Measurements from ENCODE around the gene CTBP1.

CTBP1 gene

GRCh38 chr4:1182313-1182712, 66.6 kb downstream of the CTBP1 start:
- peaks cover 18% of the 10 kb centered on the region for H3K4me1 ChIP-seq (ENCODE audit: control insufficient read depth, insufficient read depth, low read length)
- no peaks in the 10 kb centered on the region for H3K27me3 ChIP-seq (ENCODE audit: control insufficient read depth, insufficient read depth, low read length)
- H3K9me3 ChIP-seq (ENCODE audit: control insufficient read depth, low read length) = no peaks in the 10 kb centered on the region
- H3K36me3 ChIP-seq (ENCODE audit: control insufficient read depth, insufficient read depth, low read length) = no peaks in the 10 kb centered on the region
- H3K4me3 ChIP-seq (ENCODE audit: low read length) = no peak overlapping the region
- H3K9ac ChIP-seq (ENCODE audit: low read length) = no peak overlapping the region

GRCh38 chr4:1180663-1181062, 68.3 kb downstream of the CTBP1 start:
- H3K9ac ChIP-seq (ENCODE audit: low read length) = no peak overlapping the region

GRCh38 chr4:1179976-1180375, 69.0 kb downstream of the CTBP1 start:
- Histone ChIP-seq H3K4me3 (ENCODE audit: low read length) (no peak overlapping the region), H3K36me3 (ENCODE audit: control insufficient read depth, insufficient read depth, low read length) (no peaks in the 10 kb centered on the region), H3K4me1 (ENCODE audit: control insufficient read depth, insufficient read depth, low read length) (peaks cover 23% of the 10 kb centered on the region), H3K9ac (ENCODE audit: low read length) (no peak overlapping the region), H3K9me3 (ENCODE audit: control insufficient read depth, low read length) (no peaks in the 10 kb centered on the region), H3K27me3 (ENCODE audit: control insufficient read depth, insufficient read depth, low read length) (no peaks in the 10 kb centered on the region)

More at GRCh38 chr4:1180663-1181062, 68.3 kb downstream of the CTBP1 start:
- H3K27me3 ChIP-seq (ENCODE audit: control insufficient read depth, insufficient read depth, low read length) = no peaks in the 10 kb centered on the region
- peaks cover 23% of the 10 kb centered on the region for H3K4me1 ChIP-seq (ENCODE audit: control insufficient read depth, insufficient read depth, low read length)
- no peaks in the 10 kb centered on the region for H3K9me3 ChIP-seq (ENCODE audit: control insufficient read depth, low read length)
- no peak overlapping the region for H3K4me3 ChIP-seq (ENCODE audit: low read length)
- H3K36me3 ChIP-seq (ENCODE audit: control insufficient read depth, insufficient read depth, low read length) = no peaks in the 10 kb centered on the region

DNA sequence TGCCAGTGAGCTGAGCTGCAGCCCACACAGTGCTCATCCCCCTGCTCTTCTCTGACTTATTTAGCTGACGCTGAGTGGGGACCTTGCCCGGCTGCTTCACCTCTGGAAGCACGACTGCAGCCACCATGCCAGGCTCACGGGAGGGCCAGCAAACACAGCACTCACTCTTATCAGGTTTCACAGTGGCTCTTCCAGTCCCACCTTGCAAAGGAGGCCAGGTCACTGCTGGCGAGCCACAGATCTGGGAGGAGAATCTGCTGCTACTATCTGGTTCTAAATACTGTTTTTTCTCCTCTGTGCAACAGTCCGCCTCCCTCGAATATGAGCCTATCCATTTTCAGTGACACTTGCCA, 69.9 kb downstream of the CTBP1 start:
- Histone ChIP-seq H3K9ac (ENCODE audit: low read length) (no peak overlapping the region), H3K4me3 (ENCODE audit: low read length) (no peak overlapping the region)

DNA sequence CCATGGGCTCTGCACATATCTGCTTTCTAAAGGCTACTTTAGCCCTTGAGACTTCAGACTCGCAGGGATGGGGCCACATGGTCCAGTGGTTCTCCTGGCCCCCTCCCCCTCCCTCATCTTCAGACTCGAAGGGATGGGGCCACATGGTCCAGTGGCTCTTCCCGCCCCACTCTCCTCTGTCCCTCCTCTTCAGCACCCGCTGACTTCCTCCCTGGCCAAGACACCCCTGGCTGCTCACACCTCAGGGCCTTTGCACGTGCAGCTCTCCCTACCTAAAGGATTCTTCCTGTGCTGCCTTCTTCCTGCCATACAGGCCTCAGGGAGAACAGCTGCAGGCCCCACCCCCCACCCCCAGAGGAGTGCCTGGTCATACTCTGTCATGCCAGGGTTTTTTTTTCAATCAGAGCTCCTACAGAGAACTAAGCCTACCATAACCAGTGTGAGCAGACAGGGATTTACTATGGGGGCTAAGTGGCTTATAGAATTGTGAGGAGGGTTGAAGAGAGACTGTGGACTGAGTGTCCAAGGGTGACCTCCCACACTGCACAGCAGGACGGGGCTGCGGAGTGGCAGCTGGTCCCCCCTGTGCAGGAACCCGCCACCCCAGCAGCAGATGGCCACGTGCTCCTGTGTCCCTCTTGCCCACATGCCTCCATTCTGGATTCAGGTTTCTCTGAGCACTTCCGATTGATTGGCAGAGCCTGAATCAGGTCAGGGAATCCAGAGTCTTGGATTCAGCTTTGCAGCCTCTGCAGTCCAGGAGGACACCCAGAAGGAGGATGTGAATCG, 70.4 kb downstream of the CTBP1 start:
- Histone ChIP-seq H3K27me3 (ENCODE audit: control insufficient read depth, insufficient read depth, low read length) (no peaks in the 10 kb centered on the region), H3K36me3 (ENCODE audit: control insufficient read depth, insufficient read depth, low read length) (no peaks in the 10 kb centered on the region), H3K9me3 (ENCODE audit: control insufficient read depth, low read length) (no peaks in the 10 kb centered on the region), H3K4me1 (ENCODE audit: control insufficient read depth, insufficient read depth, low read length) (peaks cover 23% of the 10 kb centered on the region), H3K9ac (ENCODE audit: low read length) (no peak overlapping the region), H3K4me3 (ENCODE audit: low read length) (no peak overlapping the region)

More for the DNA sequence above, 69.9 kb downstream of the CTBP1 start:
- H3K4me1 ChIP-seq (ENCODE audit: control insufficient read depth, insufficient read depth, low read length) = peaks cover 23% of the 10 kb centered on the region
- no peaks in the 10 kb centered on the region for H3K9me3 ChIP-seq (ENCODE audit: control insufficient read depth, low read length)
- no peaks in the 10 kb centered on the region for H3K27me3 ChIP-seq (ENCODE audit: control insufficient read depth, insufficient read depth, low read length)
- no peaks in the 10 kb centered on the region for H3K36me3 ChIP-seq (ENCODE audit: control insufficient read depth, insufficient read depth, low read length)

GRCh38 chr4:1177274-1178141, 71.4 kb downstream of the CTBP1 start:
- H3K4me1 ChIP-seq (ENCODE audit: control insufficient read depth, insufficient read depth, low read length) = peaks cover 28% of the 10 kb centered on the region
- no peak overlapping the region for H3K4me3 ChIP-seq (ENCODE audit: low read length)
- peaks cover 6% of the 10 kb centered on the region for H3K27me3 ChIP-seq (ENCODE audit: control insufficient read depth, insufficient read depth, low read length)
- no peaks in the 10 kb centered on the region for H3K36me3 ChIP-seq (ENCODE audit: control insufficient read depth, insufficient read depth, low read length)
- H3K9ac ChIP-seq (ENCODE audit: low read length) = no peak overlapping the region
- H3K9me3 ChIP-seq (ENCODE audit: control insufficient read depth, low read length) = no peaks in the 10 kb centered on the region

DNA sequence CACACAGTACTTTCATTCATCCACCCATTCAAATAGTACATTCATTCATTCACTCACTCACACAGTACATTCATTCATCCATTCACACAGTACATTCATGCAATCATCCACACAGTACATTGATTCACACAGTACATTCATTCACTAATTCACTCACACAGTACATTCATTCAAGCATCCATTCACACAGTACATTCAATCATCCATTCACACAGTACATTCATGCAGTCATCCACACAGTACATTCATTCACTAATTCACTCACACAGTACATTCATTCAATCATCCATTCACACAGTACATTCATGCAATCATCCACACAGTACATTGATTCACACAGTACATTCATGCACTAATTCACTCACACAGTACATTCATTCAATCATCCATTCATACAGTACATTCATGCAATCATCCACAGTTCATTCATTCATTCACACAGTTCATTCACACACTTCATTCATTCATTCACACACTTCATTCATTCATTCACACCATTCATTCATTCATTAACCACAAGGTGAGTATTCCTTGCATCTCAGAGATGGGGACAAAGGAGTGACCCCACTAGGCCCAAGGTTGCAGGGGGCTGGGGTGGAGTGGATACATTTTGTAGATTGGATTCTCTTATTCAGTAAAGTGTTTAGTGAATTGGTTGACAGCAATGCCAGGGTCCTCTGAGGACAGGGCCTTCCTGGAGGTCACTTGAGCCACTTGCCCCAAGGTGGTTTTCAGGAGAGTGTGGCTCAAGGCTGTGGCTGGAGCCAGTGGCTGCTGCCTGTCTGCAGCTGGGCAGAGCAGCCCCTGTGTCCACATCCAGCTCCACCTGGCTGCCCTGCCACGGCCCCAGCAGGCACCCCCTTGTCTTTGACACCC, 72.3 kb downstream of the CTBP1 start:
- Histone ChIP-seq H3K4me3 (ENCODE audit: low read length) (no peak overlapping the region), H3K36me3 (ENCODE audit: control insufficient read depth, insufficient read depth, low read length) (no peaks in the 10 kb centered on the region), H3K27me3 (ENCODE audit: control insufficient read depth, insufficient read depth, low read length) (peaks cover 15% of the 10 kb centered on the region), H3K4me1 (ENCODE audit: control insufficient read depth, insufficient read depth, low read length) (peaks cover 35% of the 10 kb centered on the region), H3K9me3 (ENCODE audit: control insufficient read depth, low read length) (no peaks in the 10 kb centered on the region), H3K9ac (ENCODE audit: low read length) (no peak overlapping the region)

- Histone ChIP-seq H3K36me3 (ENCODE audit: control insufficient read depth, insufficient read depth, low read length) (no peaks in the 10 kb centered on the region), H3K9me3 (ENCODE audit: control insufficient read depth, low read length) (no peaks in the 10 kb centered on the region), H3K9ac (ENCODE audit: low read length) (no peak overlapping the region), H3K27me3 (ENCODE audit: control insufficient read depth, insufficient read depth, low read length) (peaks cover 24% of the 10 kb centered on the region), H3K4me1 (ENCODE audit: control insufficient read depth, insufficient read depth, low read length) (peaks cover 39% of the 10 kb centered on the region), H3K4me3 (ENCODE audit: low read length) (no peak overlapping the region)
Observed at GRCh38 chr4:1175635-1176229, 73.2 kb downstream of the CTBP1 start.

- H3K9me3 ChIP-seq (ENCODE audit: control insufficient read depth, low read length) = no peaks in the 10 kb centered on the region
- H3K4me3 ChIP-seq (ENCODE audit: low read length) = no peak overlapping the region
- H3K4me1 ChIP-seq (ENCODE audit: control insufficient read depth, insufficient read depth, low read length) = peaks cover 39% of the 10 kb centered on the region
- peaks cover 31% of the 10 kb centered on the region for H3K27me3 ChIP-seq (ENCODE audit: control insufficient read depth, insufficient read depth, low read length)
- H3K9ac ChIP-seq (ENCODE audit: low read length) = no peak overlapping the region
- no peaks in the 10 kb centered on the region for H3K36me3 ChIP-seq (ENCODE audit: control insufficient read depth, insufficient read depth, low read length)
Observed at GRCh38 chr4:1174941-1175634, 73.8 kb downstream of the CTBP1 start.

DNA sequence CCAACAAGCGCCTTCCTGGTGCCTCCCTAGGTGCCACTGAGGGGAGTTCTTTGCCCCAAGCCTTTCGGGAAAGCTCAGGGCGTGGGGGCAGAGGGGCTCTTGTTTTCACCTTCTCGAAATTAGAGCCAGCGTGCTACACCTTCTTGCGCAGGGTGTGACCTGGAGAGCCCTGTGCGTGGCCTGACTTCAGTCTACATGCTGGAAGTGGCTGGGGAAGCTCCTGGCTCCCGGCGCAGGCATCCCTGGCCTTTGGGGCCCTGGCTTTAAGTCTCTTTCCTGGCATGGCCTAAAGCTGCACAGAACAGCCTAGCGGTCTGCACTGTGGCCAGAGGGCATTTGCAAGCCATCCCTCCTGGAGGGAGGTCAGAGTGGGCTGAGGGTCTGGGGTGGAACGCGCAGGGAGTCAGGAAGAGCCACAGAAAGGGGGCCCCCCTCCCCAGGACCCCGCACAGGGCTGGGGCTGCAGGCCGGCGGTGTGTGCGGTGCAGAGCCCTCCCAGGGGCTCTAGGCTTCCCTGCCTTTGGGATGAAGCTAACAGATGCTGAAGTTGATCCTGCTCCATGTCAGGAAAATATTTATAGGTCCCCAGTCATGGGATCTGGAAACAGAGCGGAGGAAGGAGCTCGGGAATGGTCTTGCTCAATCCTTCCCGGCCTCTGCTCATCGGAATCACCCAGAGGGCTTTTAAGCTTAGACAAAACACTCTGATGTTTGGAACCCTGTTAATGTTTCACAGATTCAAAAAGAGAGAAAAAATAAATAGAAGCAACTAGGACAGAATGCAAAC, 75.8 kb downstream of the CTBP1 start:
- no peaks in the 10 kb centered on the region for H3K36me3 ChIP-seq (ENCODE audit: control insufficient read depth, insufficient read depth, low read length)
- H3K9me3 ChIP-seq (ENCODE audit: control insufficient read depth, low read length) = no peaks in the 10 kb centered on the region
- H3K9ac ChIP-seq (ENCODE audit: low read length) = no peak overlapping the region
- H3K4me3 ChIP-seq (ENCODE audit: low read length) = no peak overlapping the region
- H3K27me3 ChIP-seq (ENCODE audit: control insufficient read depth, insufficient read depth, low read length) = peaks cover 46% of the 10 kb centered on the region
- peaks cover 36% of the 10 kb centered on the region for H3K4me1 ChIP-seq (ENCODE audit: control insufficient read depth, insufficient read depth, low read length)

All from mucosa of stomach (tissue), 1 donor.